Retinal pigment epithelial cell (primary cell): ENCODE data around the gene SPATA13.
A peak's percentile ranks its signal among the peaks of the same experiment; 100 is the strongest.

Experiments
- DNase-seq: peaks from one replicate; pipeline ENCODE4 v3.0.0-alpha.2; 2010; ENCODE audit warnings: low read depth
- H3K4me3 ChIP-seq: 2 replicates; pipeline ENCODE4 v1.5.1; 2011; ENCODE audit warnings: mild to moderate bottlenecking, low read length, control low read depth, moderate library complexity
- TF ChIP-seq, protein P1 (sequence below): conservative IDR thresholded peaks from 2 replicates; pipeline ENCODE4 v1.5.1; 2011; ENCODE audit warnings: low read depth, low read length, control low read depth, inconsistent platforms

The SPATA13 gene

DNA sequence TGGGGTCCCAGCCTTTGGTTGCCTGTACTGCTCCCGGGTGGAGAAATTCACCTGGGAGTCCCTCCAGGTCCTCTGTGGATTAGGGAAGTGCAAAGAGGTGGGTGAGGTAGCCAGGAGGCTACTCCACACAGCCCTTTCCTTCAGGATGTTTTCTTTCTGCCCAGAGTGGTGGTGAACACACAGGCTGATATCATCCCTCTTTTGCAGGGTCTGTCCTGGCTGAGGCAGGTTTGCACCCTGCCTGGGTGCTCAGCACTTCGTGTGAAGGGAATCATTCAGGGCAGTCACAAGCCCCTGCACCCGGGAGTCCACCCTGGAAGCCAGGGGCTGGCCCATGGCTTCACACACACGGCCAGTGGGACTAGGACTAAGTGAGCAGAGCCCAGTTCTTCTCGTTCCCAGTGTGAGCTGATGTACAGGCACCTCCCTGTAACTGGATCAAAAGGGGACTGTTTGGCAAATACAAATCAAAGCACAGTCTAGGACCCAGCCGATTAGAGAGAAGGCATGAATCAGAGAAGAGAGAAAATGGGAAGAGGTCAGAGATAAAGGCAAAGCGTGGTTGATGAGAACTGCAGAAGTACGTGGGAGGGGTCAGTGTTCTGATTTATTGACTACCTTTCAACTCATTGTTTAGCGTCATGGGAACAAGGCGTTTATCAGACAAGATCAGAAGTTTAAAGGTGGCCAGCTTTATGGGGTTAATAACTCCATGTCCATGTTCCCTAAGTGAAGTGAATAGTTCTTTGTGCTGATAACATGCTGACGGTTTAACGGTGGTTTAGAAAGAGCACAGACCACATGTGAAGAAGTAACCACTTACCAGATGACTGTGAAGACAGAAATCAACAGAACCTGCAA, 30.4 kb upstream of the SPATA13 start:
- TF ChIP-seq, protein P1, sequence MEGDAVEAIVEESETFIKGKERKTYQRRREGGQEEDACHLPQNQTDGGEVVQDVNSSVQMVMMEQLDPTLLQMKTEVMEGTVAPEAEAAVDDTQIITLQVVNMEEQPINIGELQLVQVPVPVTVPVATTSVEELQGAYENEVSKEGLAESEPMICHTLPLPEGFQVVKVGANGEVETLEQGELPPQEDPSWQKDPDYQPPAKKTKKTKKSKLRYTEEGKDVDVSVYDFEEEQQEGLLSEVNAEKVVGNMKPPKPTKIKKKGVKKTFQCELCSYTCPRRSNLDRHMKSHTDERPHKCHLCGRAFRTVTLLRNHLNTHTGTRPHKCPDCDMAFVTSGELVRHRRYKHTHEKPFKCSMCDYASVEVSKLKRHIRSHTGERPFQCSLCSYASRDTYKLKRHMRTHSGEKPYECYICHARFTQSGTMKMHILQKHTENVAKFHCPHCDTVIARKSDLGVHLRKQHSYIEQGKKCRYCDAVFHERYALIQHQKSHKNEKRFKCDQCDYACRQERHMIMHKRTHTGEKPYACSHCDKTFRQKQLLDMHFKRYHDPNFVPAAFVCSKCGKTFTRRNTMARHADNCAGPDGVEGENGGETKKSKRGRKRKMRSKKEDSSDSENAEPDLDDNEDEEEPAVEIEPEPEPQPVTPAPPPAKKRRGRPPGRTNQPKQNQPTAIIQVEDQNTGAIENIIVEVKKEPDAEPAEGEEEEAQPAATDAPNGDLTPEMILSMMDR: no peak
- H3K4me3 ChIP-seq: no peak overlapping the region
- DNase-seq: no peak

DNA sequence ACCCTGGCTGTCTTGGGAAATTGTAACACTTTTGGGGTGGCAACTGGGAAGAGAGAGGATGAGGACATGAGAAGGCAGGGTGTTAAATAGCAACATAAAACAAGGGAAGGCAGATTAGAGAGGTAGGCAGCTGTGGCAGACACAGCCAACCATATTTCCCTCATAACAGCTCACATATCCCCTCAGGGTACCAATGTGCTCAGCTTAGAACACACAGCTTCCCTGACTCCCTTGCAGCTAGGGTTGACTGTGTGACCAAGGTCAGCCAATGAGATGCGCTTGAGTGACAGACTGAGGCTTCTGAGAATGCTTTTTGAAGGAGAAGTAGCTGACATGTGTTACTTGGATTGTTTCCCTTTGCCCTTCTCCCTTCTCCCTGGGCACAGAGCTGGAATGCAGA, 28.8 kb upstream of the SPATA13 start:
- H3K4me3 ChIP-seq: no peak overlapping the region
- DNase-seq: no peak
- TF ChIP-seq, protein P1: no peak

DNA sequence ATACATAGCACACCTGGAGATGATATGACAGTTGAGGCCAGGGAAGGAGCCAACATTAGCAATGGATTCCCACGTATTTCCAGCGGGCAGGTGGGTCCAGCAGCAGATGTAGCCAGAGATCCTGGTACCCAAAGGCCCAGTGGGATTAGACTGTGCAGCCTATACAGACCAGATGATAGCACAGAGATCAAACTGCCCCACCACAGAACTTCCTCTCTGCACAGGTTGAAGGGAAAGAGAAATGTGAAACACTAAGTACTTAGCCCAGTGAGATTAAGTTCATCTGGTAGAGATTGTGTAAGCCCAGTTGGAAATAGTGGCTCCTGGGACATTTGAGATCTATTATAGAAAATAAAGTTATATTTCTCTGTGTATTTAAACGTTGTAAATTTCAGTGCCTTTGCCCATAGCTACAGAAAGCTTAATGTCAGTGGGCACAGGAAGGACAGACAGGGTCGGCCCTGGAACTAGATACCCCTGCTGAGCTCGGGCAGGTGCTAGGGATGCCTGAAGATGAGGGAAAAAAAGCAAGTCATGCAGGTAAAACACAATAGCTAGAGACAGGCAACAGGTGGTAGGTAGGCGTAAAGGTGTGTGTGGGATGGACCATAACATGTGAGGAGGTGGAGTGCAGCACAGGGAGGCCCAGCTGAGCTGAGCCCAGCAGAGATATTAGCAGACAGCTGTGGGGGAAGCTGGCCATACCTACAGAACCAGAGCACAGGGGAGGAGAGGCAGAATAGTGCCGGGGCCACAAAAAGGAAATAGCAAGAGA, 27.3 kb upstream of the SPATA13 start:
- TF ChIP-seq, protein P1: no peak
- H3K4me3 ChIP-seq: no peak overlapping the region
- no peak for DNase-seq

DNA sequence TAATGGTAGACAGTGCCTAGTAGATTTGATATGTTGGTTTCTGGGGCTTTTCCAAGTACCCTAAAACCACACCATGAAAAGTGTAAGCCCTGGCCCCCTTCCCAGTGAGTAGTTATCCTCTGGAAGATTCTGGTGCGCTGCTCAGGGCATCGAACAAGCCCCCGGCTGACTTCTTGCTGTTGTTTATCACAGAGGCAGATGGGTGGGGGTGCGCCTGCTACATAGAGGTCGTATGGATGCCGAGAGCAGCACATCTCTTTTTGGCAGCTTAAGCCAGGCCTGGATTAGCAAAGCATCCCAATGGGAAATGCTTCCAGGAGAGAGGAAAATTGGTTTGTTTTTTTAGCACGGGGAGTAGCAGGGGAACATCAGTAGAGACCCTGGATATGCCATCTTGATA, 26.3 kb upstream of the SPATA13 start:
- H3K4me3 ChIP-seq: no peak overlapping the region
- no peak for DNase-seq
- TF ChIP-seq, protein P1: no peak

DNA sequence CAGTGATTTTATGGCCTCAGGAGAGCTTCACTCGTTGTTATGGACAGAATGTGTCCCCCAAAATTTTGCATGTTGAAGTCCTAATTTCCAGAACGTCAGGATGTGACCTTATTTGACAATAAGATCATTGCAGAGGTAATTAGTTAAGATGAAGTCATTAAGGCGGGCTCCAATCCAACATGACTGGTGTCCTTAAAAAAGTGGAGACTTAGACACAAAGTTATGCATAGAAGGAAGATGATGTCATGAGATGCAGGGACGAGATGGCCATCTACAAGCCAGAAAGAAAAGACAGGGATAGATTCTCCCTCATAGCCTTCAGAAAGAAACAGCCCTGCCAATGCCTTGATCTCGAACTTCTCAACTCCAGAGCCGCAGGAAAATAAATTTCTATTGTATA, 25.8 kb upstream of the SPATA13 start:
- DNase-seq: no peak
- H3K4me3 ChIP-seq: no peak overlapping the region
- TF ChIP-seq, protein P1: no peak

DNA sequence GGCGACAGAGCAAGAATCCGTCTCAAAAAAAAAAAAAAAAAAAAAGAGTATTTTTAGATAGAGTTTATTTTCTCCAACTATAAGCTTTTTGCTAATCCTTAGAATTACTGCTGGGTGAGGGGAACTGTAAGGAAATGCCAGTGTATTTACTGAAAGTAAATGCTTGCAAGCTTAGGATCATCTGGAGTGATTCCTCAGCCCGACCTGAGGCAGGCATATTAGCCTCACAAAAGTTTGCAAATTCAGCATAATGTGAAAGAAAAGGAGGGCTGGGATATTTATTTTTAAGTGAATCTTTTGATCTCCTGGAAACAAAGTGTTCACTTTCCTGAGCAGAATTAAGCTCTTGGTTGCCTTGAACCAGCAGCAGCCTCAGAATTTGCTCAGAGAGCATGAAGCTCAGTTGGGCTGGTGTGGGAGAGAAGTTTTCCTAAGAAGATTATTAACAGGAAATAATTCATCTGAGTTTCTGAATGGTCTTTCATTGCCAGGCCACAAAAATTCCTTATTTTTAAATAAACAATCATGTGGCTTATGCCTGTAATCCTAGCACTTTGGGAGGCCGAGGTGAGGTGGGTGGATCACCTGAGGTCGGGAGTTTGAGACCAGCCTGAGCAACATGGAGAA, 24.7 kb upstream of the SPATA13 start:
- no peak overlapping the region for H3K4me3 ChIP-seq
- peak; percentile 63 for DNase-seq
- TF ChIP-seq, protein P1: no peak
